Pulmonary artery endothelial cell (primary cell): ENCODE measurements around the gene CDC42EP1. TPM values are rescaled to one million over a fixed set of nuclear protein-coding genes. Genes with fewer than 3 reads are reported as not detected.
"Not testable (repeated sequence)": the region's sequence is repeated elsewhere in the genome, so short reads cannot be mapped to it uniquely, and the experiment has no call there.

Experiments
- DNase-seq: peaks from one replicate; pipeline ENCODE4 v3.0.0-alpha.2; 2011; ENCODE audit warnings: low read depth, low spot score
- total RNA-seq: library from RNA; depleted of rRNA; stranded (reverse); fragments of >200 nt; gene quantifications from 2 replicates; pipeline ENCODE4 v1.2.3, GENCODE V29; 2014

CDC42EP1 gene, protein sequence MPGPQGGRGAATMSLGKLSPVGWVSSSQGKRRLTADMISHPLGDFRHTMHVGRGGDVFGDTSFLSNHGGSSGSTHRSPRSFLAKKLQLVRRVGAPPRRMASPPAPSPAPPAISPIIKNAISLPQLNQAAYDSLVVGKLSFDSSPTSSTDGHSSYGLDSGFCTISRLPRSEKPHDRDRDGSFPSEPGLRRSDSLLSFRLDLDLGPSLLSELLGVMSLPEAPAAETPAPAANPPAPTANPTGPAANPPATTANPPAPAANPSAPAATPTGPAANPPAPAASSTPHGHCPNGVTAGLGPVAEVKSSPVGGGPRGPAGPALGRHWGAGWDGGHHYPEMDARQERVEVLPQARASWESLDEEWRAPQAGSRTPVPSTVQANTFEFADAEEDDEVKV
- total RNA-seq: 19.5 and 27.5 TPM in 2 replicates

DNA sequence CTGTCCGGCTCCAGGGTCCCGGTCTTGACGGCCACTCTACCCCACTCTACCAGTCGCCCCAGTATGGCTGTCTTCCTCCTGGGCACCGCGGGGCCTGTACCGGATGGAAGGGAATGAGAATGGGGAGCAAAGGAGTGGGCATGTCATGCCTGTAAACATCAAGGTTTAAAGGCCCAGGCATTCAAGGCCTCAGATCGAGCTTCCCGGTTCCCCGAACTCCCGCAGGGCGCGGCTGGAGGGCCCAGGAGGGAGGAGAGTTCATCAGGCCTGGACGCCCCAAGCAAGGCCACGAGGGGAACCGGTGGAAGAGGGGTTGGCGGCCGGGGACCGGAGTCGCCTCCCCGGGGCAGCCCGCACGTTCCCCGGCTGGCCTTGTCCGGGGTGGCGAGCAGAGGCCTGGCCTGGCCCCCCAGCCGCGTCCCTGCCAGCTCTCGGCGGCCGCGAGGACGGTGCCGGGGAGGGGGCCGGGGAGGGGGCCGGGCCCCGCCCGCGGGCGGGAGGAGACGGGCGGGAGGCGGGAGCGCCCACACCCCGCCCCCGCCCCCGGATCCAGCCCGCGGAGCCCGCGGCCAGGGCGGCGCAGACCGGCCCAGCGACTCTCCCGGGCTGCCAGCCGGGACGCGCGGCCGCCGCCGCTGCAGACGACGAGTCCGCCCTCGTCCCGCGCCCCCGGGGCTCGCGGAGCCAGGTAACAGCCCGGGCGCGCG, at the start of gene CDC42EP1:
Gene CDC42EP1 (plus strand): TSS at position 580 of the 707 bp plus-strand sequence. CDS start 5,870 bp downstream, outside the sequence.
- no peak for DNase-seq

DNA sequence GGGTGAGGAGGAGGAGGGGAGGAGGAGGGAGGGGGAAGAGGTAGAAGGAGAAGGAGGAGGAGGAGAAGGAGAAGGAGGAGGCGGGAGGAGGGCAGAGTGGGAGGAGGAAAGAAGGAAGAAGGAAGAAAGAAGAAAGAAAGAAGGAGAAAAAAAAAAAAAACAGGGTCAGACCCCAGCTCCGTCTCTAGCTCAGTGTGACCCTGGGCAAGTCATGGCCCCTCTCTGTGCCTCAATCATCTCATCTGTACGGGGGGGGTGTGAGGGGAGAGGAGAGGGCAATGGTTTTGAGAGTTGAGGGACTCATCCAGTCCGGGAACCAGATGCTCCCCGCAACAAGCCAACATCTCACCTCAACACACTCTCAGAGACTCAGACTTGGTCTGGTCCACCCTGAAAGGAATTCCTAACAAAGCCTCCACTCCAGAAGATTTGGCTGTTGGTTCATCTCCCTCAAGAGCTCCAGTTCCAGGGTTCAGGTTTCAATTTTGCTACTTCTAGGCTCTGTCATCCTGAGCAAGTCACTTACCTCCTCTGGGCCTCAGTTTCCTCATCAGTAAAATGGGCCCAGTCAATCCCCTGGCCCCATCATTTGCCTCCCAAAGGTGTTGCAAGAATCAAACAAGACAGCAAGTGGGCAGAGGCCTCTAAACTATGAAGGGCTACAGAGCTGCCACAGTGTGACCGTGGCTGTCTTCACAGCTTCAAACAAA, 48.7 kb upstream of the CDC42EP1 start:
- DNase-seq: no peak

DNA sequence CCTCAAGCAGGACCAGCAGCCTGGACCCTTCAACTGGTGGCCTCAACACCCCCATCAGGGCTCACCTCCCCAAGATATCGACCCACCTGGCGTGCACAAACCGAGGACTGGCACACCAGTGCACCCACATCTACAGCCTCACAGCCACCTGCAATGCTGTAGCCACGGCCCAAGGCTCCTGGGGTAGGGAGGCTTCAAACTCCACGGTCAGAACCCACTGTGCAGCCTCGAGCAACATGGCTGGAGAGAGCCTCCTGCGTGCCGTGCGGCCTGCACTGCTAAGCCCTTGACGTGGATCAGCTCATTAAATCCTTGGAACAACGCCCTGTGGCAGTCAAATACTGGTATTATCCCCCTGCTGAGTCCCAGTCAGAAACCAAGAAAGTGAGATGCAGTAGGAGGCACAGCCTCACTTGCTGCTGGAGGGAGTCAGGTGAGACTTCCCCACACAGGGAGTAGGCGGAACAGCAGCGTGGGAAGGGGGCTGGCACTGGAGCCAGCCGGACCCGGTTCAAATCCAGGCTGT, 45.7 kb upstream of the CDC42EP1 start:
- no peak for DNase-seq

DNA sequence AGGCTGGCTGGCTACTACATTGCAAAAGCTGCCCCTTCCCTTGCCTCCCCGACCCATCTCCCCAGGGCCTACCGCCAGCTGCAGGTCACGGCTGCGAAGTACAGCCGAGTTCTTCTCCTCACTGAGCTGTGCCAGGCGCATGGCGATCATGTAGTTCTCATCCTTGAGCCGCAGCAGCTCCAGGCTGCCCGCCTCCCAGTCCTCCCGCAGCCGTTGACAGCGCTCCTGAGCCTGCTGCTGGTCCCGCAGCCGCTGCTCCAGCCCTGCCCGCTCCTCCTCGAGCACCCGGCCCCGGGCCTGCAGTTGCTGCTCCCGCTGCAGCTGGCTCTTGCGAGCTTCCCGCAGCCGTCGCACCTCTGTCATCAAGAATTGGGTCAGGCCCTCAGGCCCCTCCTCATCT, 44.4 kb upstream of the CDC42EP1 start:
- no peak for DNase-seq

DNA sequence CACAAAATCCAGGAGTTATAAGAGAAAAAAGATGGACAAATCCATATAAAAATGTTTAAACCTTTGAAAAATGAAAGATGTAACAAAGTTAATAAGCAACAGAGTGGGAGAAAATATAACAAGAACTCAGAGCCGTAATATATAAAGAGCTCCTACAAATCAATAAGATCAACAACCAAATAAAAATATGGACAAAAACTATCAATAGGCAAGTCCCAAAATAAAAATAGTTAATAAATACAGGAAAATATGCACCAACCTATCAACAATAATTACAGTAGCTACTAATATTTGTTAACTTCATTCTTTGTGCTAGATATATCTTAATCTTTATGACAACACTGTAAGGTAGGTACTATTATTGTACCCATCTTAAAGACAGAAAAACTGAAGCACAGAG, 43.8 kb upstream of the CDC42EP1 start:
- no peak for DNase-seq

DNA sequence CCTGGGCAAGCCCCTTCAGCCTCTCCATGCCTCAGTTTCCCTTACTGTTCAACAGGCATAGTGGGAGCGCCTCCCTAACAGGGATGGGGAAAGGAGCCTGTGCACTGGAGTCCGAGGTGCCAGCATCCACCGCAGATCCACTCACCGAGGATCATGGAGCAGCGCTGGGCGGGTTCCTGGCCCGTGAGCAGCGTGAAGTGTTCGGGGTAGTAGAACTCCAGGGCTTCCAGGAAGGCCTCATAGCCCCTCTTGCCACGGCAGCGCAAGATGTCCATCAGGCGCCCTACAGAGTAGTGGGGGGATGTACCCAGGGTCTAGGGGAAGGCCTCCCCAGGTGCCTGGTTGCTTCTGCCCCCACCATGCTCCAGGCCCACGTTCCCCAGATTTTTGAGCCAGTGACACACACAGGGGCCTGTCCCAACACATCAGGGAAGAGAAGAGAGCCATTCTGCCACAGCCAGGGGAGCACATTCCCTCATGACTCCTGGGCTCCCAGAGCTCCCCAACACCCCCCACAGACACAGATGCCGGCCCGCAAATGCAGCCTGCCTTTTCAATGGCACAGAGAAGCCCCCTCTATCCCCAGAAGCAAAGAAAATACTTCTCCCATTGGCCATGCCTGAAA, 42.3 kb upstream of the CDC42EP1 start:
- no peak for DNase-seq

DNA sequence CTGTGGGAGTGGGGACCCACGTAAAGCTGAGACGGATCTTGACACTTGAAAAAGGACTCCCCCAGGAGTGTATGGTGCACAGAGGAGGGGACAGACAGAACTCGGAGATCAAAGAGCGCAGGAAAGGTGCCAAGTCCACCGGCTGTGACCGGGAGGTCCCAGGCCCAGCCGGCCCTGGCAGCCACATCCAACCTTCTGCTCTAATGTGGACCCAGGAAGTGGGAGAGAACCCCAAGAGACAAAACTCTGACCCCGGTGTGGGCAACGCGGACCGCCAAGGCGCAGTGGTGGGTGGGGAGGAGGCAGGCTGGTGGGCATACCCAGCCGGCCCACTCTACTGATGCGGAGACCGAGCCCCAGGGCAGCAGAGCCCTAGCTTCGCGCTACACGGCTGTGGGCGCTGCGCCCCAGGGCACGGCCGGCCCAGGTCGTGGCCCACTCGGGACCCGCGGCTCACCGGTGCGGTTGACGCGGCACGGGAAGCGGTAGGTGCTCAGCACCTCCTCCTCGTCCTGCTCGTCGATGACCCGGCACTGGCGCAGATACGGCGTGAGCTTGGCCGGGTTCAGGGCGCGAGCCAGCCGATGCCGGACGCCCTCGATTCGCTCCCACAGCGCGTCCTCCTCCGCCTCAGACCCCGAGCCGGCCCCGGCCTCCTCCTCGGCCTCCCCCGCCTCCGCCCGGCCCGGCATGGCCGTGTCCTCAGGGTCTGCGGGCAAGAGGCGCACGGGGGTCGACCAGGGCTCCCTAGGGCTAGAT, 41.6 kb upstream of the CDC42EP1 start:
- no peak for DNase-seq

DNA sequence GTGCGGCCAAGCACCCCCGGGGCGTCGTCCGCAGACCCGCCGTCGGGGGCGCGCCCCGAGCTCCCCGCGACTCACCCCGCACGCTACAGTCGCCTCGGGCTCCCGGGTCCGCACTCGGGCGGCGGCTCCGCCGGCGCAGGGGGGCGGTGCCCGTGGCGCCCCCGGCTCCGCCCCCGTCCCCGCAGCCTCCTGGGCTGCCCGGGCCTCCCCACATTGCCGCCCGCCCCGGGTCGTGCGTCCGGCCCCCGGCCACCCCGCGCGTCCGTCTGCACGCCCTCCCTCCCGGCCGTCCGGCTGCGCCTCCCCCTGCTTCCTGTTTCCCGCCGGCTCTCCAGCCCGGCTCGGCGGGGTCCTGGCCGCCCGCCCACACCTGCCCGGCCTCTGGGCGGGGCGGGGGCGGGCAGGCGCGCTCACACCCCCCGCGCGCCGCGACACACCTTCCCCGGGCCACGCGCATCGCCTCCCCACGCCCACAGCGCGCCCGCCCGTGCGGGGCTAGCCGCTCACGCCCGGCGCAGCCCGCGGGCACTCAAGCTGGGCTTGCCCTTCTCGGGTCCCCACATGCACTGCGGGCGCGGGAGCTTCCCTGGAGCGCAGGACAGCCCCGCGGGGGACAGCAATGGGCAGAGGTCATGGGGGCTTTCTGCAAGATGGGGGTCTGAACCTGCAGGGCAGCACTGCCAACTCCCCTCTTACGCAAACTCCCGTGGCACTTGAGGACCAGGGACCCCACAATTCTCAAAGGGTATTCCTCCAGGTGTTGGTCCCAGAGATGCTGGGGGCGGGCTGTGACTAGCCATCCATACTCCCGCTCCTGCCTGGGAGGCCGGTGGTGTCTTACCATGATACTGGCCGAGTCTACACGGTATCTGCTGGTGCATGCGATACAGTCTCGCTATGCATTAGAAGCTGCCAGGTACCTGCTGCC, 40.7 kb upstream of the CDC42EP1 start, which contains the start of gene CARD10:
Gene CARD10 (minus strand): TSS at position 148 of the 928 bp plus-strand sequence. CDS start 215 bp downstream, outside the sequence.
- no peak for DNase-seq

DNA sequence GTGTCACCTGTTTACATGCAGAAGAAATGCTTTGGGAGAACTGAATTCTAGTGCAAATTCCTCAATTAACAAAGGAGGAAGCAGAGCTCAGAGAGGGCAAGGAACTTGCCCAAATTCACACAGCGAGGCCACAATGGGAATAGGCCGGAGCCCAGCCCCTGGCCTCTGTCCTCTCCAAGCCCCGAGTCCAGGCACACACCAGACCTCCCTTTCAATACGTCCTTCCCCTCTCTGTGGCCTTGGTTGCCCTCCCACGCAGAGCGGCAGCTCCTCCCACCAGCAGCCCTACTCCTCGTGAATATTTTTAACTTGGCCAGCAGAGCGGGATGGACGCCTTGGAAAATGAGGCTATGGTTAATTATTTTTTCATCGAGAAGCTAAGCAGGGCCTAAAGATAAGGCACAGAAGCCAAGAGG, 39.5 kb upstream of the CDC42EP1 start:
- no peak for DNase-seq

DNA sequence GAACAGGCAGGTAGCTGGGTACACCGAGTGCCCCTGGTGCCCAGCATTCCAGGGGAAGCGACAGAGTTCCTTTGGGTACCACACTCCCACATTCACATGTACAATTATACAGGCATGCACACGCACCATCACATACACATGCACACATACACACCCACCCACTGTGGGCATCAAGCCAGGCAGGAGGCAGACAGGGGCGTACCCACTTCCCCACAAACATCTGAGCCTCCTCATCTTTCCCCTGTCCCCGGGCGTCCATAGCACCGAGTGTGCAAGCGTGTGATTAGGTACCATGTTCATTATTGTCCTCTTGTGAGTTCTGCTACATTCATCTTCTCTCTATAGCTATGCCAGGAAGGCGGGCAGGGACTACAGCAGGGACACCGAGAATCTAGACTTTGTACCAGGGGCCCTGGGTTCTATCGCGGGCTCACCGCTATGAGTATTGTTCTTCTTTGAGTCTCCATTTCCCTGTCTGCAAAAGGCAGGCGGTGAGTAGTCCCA, 39.0 kb upstream of the CDC42EP1 start:
- DNase-seq: no peak

DNA sequence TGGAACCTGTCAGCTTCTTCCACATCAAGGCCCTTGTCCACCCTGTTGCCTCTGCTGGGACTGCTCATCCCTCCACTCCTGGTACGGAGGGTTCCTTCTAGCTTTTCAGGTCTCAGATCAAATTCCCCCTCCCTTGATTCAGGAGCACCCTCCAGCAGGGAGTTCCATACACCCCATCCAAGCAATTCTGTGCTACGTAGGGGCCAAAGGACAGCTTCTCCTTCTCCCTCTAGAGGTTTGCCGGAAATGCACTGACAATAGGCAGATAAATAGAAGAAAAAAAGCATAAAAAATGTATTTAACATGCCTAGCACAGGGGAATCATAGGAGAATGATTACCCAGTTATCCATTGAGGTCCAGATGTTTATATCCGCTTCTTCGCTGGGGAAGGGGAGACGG, 37.8 kb upstream of the CDC42EP1 start:
- DNase-seq: no peak

DNA sequence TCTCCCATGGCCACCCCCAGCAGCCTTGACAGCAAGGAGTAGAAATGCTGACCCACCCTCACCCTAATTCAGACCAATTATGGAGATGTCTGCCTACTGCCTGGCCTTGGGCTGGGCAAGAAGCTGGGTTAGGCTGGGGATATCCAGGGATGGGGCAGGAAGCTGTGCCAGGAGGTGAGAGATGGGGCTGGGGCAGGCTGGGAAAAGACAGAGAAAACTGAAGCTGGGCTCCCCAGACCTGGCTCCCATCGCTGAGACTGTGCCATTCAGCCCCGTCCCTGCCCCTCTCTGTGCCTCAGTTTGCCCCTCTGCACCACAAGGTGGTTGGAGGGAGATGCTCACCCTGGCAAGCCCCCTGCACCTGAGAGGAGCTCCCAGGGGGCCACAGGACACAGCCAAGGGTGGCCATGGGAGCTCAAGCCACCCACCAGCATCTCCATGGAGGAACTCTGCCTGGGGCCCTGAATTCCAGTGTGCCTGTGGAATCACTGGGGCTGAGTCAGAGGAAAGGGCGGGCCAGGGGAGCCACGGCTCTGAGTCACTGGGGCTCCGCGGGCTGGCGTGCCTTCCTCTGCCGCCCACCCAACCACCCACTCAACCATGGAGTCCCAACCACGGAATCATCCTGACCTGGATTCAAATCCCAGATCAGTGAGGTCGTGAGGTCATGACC, 35.1 kb upstream of the CDC42EP1 start:
- no peak for DNase-seq

DNA sequence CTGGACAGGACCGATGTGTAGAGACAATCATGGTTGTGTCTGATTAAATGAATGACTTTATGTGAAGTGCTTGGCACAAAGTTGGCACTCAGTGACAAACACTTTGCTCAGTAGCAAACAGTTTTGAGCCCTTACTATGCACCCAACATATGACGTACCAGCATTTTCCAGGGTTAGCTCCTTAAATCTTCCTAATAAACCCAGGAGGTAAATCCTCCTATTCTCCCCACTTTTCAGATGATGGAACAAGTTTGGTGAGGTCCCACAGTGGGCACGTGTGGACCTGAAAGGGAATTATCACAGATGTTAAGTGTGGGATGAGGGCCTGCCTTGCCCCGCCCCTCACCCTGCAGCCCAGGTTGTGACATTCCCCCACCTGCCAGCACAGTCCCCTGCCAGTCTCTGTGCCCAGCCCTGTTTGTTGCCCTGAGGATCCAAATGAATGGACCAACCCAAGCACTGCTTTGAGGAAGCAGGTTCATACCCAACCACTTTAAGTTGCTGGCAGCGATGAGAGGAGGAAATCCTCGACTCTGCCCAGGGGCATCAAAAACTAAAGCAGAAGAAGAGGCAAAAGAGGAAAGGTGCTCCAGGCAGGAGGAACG, 34.4 kb upstream of the CDC42EP1 start:
- DNase-seq: no peak

DNA sequence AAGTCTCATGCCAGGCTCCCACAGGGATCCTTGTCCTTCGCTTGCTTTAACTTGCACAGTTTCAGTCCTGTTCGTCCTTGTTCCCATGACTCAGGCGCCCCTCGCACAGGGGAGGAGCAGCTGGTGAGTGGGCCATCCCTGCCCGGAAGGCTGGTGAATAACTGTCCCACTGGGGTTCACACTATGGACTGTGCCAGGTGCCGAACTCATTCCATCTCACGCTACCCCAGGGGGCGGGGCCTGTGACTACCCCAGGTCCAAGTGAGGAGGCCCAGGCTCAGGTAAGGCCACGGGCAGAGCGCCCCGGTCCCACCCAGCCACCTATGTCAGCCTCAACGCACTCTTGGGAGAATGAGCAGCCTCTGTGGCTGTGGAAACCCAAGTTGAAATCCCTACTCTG, 33.9 kb upstream of the CDC42EP1 start:
- no peak for DNase-seq

DNA sequence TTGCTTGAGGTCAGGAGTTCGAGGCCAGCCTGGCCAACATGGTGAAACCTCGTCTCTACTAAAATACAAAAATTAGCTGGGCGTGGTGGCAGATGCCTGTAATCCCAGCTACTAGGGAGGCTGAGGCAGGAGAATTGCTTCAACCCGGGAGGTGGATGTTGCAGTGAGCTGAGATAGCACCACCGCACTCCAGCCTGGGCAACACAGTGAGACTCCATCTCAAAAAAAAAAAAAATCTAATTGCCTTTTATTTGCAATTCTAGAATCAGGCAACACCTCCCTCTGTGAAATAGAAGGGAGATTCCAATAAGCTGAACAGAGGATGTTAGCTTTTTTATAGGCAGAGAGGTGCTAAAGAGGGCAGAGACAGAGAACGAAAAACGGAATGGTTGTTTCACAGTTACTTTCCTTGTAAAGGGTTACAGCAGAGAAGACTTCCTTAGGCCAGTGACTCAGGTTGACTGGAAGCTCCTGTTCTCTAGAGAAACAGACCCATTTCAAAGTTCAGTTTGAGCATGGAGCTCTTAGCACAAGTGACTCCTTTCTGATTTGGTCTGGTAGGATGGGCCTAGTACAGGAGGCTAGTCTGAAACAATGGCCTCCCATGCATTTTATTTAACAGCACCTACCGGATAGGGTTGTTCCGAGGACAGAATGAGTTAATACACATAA, 33.1 kb upstream of the CDC42EP1 start:
- DNase-seq: not testable (repeated sequence)

DNA sequence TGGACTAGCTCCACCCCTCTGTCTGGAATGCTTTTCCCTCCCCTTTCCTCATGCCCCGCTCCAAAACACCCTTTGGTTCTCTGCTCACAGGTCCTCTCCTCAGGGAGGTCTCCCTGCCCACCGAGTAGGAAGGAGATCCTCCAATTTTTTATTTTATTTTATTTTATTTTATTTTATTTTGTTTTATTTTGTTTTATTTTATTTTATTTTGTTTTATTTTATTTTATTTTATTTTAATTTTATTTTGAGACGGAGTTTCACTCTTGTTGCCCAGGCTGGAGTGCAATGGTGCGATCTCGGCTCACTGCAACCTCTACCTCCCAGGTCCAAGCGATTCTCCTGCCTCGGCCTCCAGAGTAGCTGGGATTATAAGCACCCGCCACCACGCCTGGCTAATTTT, 32.3 kb upstream of the CDC42EP1 start:
- not testable (repeated sequence) for DNase-seq

DNA sequence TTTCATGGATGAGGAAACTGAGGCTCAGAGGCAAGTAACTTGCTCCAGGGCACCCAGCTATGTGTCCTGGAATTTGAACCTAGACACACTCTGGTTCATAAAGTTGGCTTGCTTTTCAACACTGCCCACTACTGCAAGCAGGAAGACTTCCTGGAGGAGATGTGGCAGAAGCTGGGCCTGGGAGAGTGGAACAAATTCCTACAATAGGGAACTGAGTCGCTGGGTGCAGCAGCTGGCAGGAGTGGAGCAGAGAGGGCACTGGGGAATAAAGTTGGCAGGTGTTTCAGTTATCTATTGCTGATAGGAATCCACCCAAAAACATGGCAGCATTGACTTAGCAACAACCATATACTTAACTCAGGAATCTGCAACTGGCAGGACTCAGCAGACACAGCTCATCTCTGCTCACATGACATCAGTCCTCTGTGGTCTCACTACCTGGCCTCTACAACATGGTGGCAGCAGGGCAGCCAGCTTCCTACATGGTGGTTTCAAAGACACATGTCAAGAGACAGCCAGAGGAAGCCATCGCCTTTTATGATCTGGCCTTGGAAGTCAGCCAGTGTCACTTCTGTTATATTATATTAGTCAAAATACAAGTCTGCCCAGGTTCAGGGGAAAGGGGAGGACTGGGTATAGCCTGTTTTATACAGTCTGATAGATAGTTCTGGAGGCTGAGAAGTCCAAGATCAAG, 30.5 kb upstream of the CDC42EP1 start:
- no peak for DNase-seq
